ENCODE measurements around the gene CFAP68.
A peak's percentile ranks its signal among the peaks of the same experiment; 100 is the strongest.
"Not testable (repeated sequence)": the region's sequence is repeated elsewhere in the genome, so short reads cannot be mapped to it uniquely, and the experiment has no call there.

Gene CFAP68

GRCh38 chr11:111852103-111852502 is 27.2 kb upstream of the CFAP68 start:
- intact Hi-C loops (cut with DNase I), result no loop called here

GRCh38 chr11:111855506-111855905 is 23.8 kb upstream of the CFAP68 start:
- intact Hi-C loops (cut with DNase I), result no loop called here
- no peak for DNase-seq

More at GRCh38 chr11:111852103-111852502, 27.2 kb upstream of the CFAP68 start:
- DNase-seq, result no peak

- intact Hi-C loops (cut with DNase I), result no loop called here
- DNase-seq, result no peak
These were observed 19.1 kb upstream of the CFAP68 start for GRCh38 chr11:111860257-111860656.

GRCh38 chr11:111870113-111870512 is 9.2 kb upstream of the CFAP68 start:
- no peak for DNase-seq
- intact Hi-C loops (cut with DNase I), result loop anchor here (10.0 kb wide), 1 partner anchor 215 kb away; the partner anchor contains the start of genes SDHD and TIMM8B

GRCh38 chr11:111870522-111870885 is 8.8 kb upstream of the CFAP68 start:
- intact Hi-C loops (cut with DNase I), result loop anchor here (10.0 kb wide), 1 partner anchor 214 kb away; the partner anchor contains the start of genes SDHD and TIMM8B

GRCh38 chr11:111870886-111871692 is 8.3 kb upstream of the CFAP68 start, which contains the start of gene ALG9:
ALG9 (minus strand) TSS chr11:111871581; CDS start chr11:111871482, 99 bp downstream.
- peak; percentile 67 to 95 (median 86) for DNase-seq
- intact Hi-C loops (cut with DNase I), result loop anchor here (10.0 kb wide), 1 partner anchor 214 kb away; the partner anchor contains the start of genes SDHD and TIMM8B

More at GRCh38 chr11:111870522-111870885, 8.8 kb upstream of the CFAP68 start:
- no peak for DNase-seq

GRCh38 chr11:111871693-111872161 is 7.6 kb upstream of the CFAP68 start:
- no peak for DNase-seq
- intact Hi-C loops (cut with DNase I), result loop anchor here (10.0 kb wide), 1 partner anchor 213 kb away; the partner anchor contains the start of genes SDHD and TIMM8B

- intact Hi-C loops (cut with DNase I), result loop anchor here (5.0 to 10.0 kb wide), 3 partner anchors 49 to 206 kb away; partner anchors contain the start of genes SDHD and TIMM8B
- peak in 4 of 42 donors; percentile 10 to 30 (median 14) for DNase-seq
These were observed 924 bp upstream of the CFAP68 start for GRCh38 chr11:111878385-111878848.

GRCh38 chr11:111879637-111879960 is 258 bp downstream of the CFAP68 start:
- no peak for DNase-seq
- intact Hi-C loops (cut with DNase I), result loop anchor here (5.0 to 10.0 kb wide), 3 partner anchors 48 to 205 kb away; partner anchors contain the start of genes SDHD and TIMM8B

GRCh38 chr11:111882202-111882601 is 2.9 kb downstream of the CFAP68 start:
- intact Hi-C loops (cut with DNase I), result no loop called here
- DNase-seq, result no peak

GRCh38 chr11:111885053-111885452 is 5.7 kb downstream of the CFAP68 start:
- intact Hi-C loops (cut with DNase I); DNase-seq: not testable (repeated sequence)

GRCh38 chr11:111886032-111886431 is 6.7 kb downstream of the CFAP68 start:
- intact Hi-C loops (cut with DNase I), result no loop called here
- DNase-seq, result no peak

- no peak for DNase-seq
- intact Hi-C loops (cut with DNase I), result no loop called here
These were observed 7.5 kb downstream of the CFAP68 start for GRCh38 chr11:111886844-111887243.

GRCh38 chr11:111905411-111905810 is 26.1 kb downstream of the CFAP68 start:
- intact Hi-C loops (cut with DNase I), result no loop called here

GRCh38 chr11:111906680-111907079 is 27.3 kb downstream of the CFAP68 start:
- intact Hi-C loops (cut with DNase I), result no loop called here

More at GRCh38 chr11:111905411-111905810, 26.1 kb downstream of the CFAP68 start:
- DNase-seq, result no peak

GRCh38 chr11:111908639-111909305 is 29.4 kb downstream of the CFAP68 start:
- peak in 2 of 42 donors; percentile 37 to 48 for DNase-seq
- intact Hi-C loops (cut with DNase I), result no loop called here

More at GRCh38 chr11:111906680-111907079, 27.3 kb downstream of the CFAP68 start:
- no peak for DNase-seq

- intact Hi-C loops (cut with DNase I), result no loop called here
- no peak for DNase-seq
These were observed 30.0 kb downstream of the CFAP68 start for GRCh38 chr11:111909378-111909777.

- DNase-seq, result peak; percentile 36 to 95 (median 85)
- intact Hi-C loops (cut with DNase I), result loop anchor here (5.0 kb wide), 1 partner anchor 71 kb away; no protein-coding TSS in a partner anchor
These were observed 31.6 kb downstream of the CFAP68 start for GRCh38 chr11:111910676-111911562.

Measured in head of caudate nucleus (tissue), 42 donors.